Prostate gland (tissue), 2 donors: ENCODE data around the gene TSPAN12.

Experiments
- POLR2A ChIP-seq: fragments of 450-650 bp; IDR thresholded peaks from one replicate; pipeline ENCODE4 v1.6.1; 2016; ENCODE audit warnings: antibody characterized with exemption, mild to moderate bottlenecking
- TF ChIP-seq, protein P1 (sequence below), 4 experiments: fragments of 200-600 bp in 2 of 4; fragments of 450-650 bp in 2 of 4; sonication (generic) in 2 of 4; IDR thresholded peaks; 1 replicate in 3 of 4; 2 replicates in 1 of 4; pipeline ENCODE4 v1.5.1; 2016 to 2019; ENCODE audit warnings: antibody characterized with exemption in 4 of 4, mild to moderate bottlenecking in 2 of 4, moderate library complexity in 2 of 4

DNA sequence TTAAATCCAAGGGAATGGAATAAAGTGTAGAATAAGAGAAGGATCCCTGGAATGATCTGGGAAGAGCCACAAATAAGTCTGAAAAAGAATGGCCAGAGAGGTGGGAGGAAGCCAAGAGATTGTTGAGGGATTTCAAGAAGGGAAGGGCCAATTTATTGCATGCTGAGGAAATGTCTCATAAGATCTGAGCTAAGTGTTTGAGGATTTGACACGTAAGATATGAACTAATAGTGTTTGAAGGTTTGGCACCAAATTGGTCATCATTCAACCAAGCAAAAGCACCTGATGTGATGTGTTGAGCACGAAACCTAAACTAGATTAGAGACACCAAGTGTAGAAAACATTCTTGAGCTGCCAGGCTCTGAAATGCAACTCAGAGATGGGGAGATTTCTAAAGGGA is 97.9 kb downstream of the TSPAN12 start:
- TF ChIP-seq, protein P1, sequence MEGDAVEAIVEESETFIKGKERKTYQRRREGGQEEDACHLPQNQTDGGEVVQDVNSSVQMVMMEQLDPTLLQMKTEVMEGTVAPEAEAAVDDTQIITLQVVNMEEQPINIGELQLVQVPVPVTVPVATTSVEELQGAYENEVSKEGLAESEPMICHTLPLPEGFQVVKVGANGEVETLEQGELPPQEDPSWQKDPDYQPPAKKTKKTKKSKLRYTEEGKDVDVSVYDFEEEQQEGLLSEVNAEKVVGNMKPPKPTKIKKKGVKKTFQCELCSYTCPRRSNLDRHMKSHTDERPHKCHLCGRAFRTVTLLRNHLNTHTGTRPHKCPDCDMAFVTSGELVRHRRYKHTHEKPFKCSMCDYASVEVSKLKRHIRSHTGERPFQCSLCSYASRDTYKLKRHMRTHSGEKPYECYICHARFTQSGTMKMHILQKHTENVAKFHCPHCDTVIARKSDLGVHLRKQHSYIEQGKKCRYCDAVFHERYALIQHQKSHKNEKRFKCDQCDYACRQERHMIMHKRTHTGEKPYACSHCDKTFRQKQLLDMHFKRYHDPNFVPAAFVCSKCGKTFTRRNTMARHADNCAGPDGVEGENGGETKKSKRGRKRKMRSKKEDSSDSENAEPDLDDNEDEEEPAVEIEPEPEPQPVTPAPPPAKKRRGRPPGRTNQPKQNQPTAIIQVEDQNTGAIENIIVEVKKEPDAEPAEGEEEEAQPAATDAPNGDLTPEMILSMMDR (IDR thresholded peaks at IDR 0.05): no peak
- no peak for TF ChIP-seq POLR2A
